ENCODE results near the gene CACNA1G.

Gene CACNA1G

GRCh38 chr17:50672831-50673551, 112.5 kb downstream of the CACNA1G start:
- no peak for DNase-seq (ENCODE audit: low read depth)

- no peak for DNase-seq (ENCODE audit: low read depth)
These were observed 114.7 kb downstream of the CACNA1G start for GRCh38 chr17:50675190-50675589.

- DNase-seq (ENCODE audit: low read depth): no peak
These were observed 115.1 kb downstream of the CACNA1G start for GRCh38 chr17:50675627-50676026.

- DNase-seq (ENCODE audit: low read depth): no peak
These were observed 115.8 kb downstream of the CACNA1G start for GRCh38 chr17:50676065-50676975.
